Measurements from ENCODE around the gene SSC4D. TPM values are rescaled to one million over a fixed set of nuclear protein-coding genes. Genes with fewer than 3 reads are reported as not detected.

Gene SSC4D
- total and polyA plus RNA-seq, 2 of the 8 experiments (the other 6 are each of a cell fraction or from before 2014, with no cell fraction given): 11.8 to 27.5 TPM

DNA sequence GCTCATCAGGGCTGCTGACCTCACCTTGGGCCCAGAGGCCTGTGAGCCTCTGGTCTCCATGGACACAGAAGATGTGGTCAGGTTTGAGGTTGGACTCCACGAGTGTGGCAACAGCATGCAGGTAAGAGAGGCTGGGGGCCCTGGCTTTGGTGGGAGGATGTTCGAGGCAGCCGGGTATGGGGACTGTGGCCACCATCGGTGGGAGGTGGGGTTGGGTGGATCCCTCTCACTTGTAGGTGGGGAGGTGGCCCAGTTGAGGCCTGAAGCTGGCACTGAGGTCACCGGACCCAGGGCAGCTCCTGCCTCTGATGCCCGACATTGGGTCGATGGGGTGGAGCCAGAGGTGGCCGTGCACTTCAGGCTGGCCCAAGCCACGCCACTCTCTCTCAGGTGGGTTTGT is 15.7 kb upstream of the SSC4D start (continued):
- TF ChIP-seq PHF8 (conservative IDR thresholded peaks at IDR 0.05; ENCODE audit: low read depth, low read length) (no peak), BRCA1 (IDR thresholded peaks at IDR 0.05; ENCODE audit: low read depth, low read length) (no peak), ZNF274 (IDR thresholded peaks at IDR 0.05; ENCODE audit: borderline replicate concordance, extremely low read depth, low read length) (no peak), SAP30 (IDR thresholded peaks at IDR 0.05; ENCODE audit: insufficient read depth, insufficient replicate concordance, low read length) (no peak)
